OCI-LY1 (cell line): ENCODE measurements around the gene PLEKHA7.

ENCODE experiments used
- CTCF ChIP-seq: fragments of 200-600 bp; sonication (generic), shearing (Covaris generic); IDR thresholded peaks from 2 replicates; pipeline ENCODE4 v1.5.1; 2017; ENCODE audit warnings: mild to moderate bottlenecking, antibody characterized with exemption, low read length, moderate library complexity, mixed read lengths
- EZH2 ChIP-seq: fragments of 200-600 bp; sonication (generic), shearing (Covaris generic); IDR thresholded peaks from 2 replicates; pipeline ENCODE4 v1.8.0; 2017; ENCODE audit warnings: borderline replicate concordance, mixed run types, mild to moderate bottlenecking, antibody characterized with exemption, low read length, moderate library complexity, mixed read lengths

- TF ChIP-seq CTCF (peak; percentile 81), EZH2 (no peak)
Measured at GRCh38 chr11:16785520-16786128, 228.6 kb downstream of the PLEKHA7 start.
